GM06990 (cell line): ENCODE results near the gene PACSIN1.

Experiments used
- DNase-seq: peaks from one replicate; pipeline ENCODE4 v3.0.0-alpha.2; 2011; ENCODE audit not compliant: insufficient read length; ENCODE audit errors: extremely low read depth
- H3K27me3 ChIP-seq: replicated peaks from 2 replicates; pipeline ENCODE4 v1.6.0; 2011; ENCODE audit warnings: low read length; ENCODE audit not compliant: control insufficient read depth, insufficient read depth
- H3K36me3 ChIP-seq: 2 replicates; pipeline ENCODE4 v1.5.1; 2011; ENCODE audit warnings: low read length; ENCODE audit not compliant: control insufficient read depth, insufficient read depth
- H3K4me3 ChIP-seq: replicated peaks from 2 replicates; pipeline ENCODE4 v1.5.1; 2011; ENCODE audit warnings: low read depth, mild to moderate bottlenecking, control low read depth, low read length
- CTCF ChIP-seq: IDR thresholded peaks from 2 replicates; pipeline ENCODE4 v1.5.1; 2011; ENCODE audit warnings: low read length, control low read depth, mild to moderate bottlenecking, inconsistent platforms; ENCODE audit not compliant: insufficient read depth, poor library complexity, severe bottlenecking

PACSIN1 gene

GRCh38 chr6:34451192-34451591 is 14.7 kb upstream of the PACSIN1 start:
- Histone ChIP-seq H3K36me3 (no peaks in the 10 kb centered on the region), H3K27me3 (no peaks in the 10 kb centered on the region), H3K4me3 (no peak overlapping the region)
- TF ChIP-seq CTCF, result no peak
- no peak for DNase-seq

- no peak for DNase-seq
- TF ChIP-seq CTCF, result no peak
Observed at GRCh38 chr6:34455831-34456230, 10.0 kb upstream of the PACSIN1 start.

GRCh38 chr6:34457382-34457741 is 8.5 kb upstream of the PACSIN1 start:
- TF ChIP-seq CTCF, result no peak
- H3K4me3 ChIP-seq, result no peak overlapping the region
- no peaks in the 10 kb centered on the region for H3K36me3 ChIP-seq
- no peak for DNase-seq
- no peaks in the 10 kb centered on the region; the same call in 1 of the 2 replicates for H3K27me3 ChIP-seq

More at GRCh38 chr6:34455831-34456230, 10.0 kb upstream of the PACSIN1 start:
- Histone ChIP-seq H3K4me3 (no peak overlapping the region), H3K27me3 (no peaks in the 10 kb centered on the region), H3K36me3 (no peaks in the 10 kb centered on the region)

GRCh38 chr6:34457742-34458735 is 7.8 kb upstream of the PACSIN1 start:
- no peak for TF ChIP-seq CTCF
- DNase-seq, result no peak
- no peaks in the 10 kb centered on the region for H3K36me3 ChIP-seq
- no peak overlapping the region for H3K4me3 ChIP-seq
- no peaks in the 10 kb centered on the region; the same call in 1 of the 2 replicates for H3K27me3 ChIP-seq

GRCh38 chr6:34459899-34460593 is 5.8 kb upstream of the PACSIN1 start:
- Histone ChIP-seq H3K4me3 (no peak overlapping the region), H3K36me3 (no peaks in the 10 kb centered on the region), H3K27me3 (no peaks in the 10 kb centered on the region; the same call in 1 of the 2 replicates)
- peak; percentile 78 for TF ChIP-seq CTCF
- no peak for DNase-seq
